Ascending aorta (tissue), 2 donors: ENCODE results near the gene PRR14. TPM values are rescaled to one million over a fixed set of nuclear protein-coding genes. Genes with fewer than 3 reads are reported as not detected.
"Not testable (repeated sequence)": the region's sequence is repeated elsewhere in the genome, so short reads cannot be mapped to it uniquely, and the experiment has no call there.

ENCODE experiments used
- DNase-seq, 2 donors: peaks; one replicate each; pipeline ENCODE4 v3.0.0-alpha.2; 2019; ENCODE audit warnings: low spot score in 2 of 2
- H3K27ac ChIP-seq, 2 donors: fragments of 200-600 bp; sonication (generic); one replicate each; pipeline ENCODE4 v1.5.1; 2016 to 2017; ENCODE audit warnings: mild to moderate bottlenecking in 1 of 2
- H3K27me3 ChIP-seq: fragments of 200-600 bp; sonication (generic); one replicate; pipeline ENCODE4 v1.5.1; 2017
- H3K36me3 ChIP-seq, 2 donors: fragments of 200-600 bp; sonication (generic); one replicate each; pipeline ENCODE4 v1.5.1; 2016
- H3K4me1 ChIP-seq, 2 donors: fragments of 200-600 bp; sonication (generic); one replicate each; pipeline ENCODE4 v1.5.1; 2016 to 2017; ENCODE audit warnings: mild to moderate bottlenecking in 1 of 2
- H3K4me3 ChIP-seq, 2 donors: fragments of 200-600 bp; sonication (generic); one replicate each; pipeline ENCODE4 v1.5.1; 2016 to 2017; ENCODE audit warnings: mild to moderate bottlenecking in 1 of 2
- H3K9me3 ChIP-seq, 2 donors: fragments of 200-600 bp; sonication (generic); one replicate each; pipeline ENCODE4 v1.5.1; 2016
- CTCF ChIP-seq, 3 experiments: fragments of 200-600 bp in 2 of 3; fragments of 450-650 bp in 1 of 3; sonication (generic) in 2 of 3; IDR thresholded peaks; one replicate each; pipeline ENCODE4 v1.5.1; 2016 to 2019; ENCODE audit warnings: antibody characterized with exemption in 3 of 3, mild to moderate bottlenecking in 1 of 3, moderate library complexity in 1 of 3
- intact Hi-C: fragments of 100-400 bp; cut with DNase I; formaldehyde crosslinking; loops from one replicate; pipeline ENCODE4 v1.15.1; 2023
- total RNA-seq: library from RNA; depleted of rRNA; stranded (reverse); fragments of >200 nt; gene quantifications from one replicate; pipeline ENCODE4 v1.1.0, GENCODE V29; 2016

PRR14 gene
- total RNA-seq, 1 donor from 2014 or later, result 124 TPM

GRCh38 chr16:30688701-30689100 lies 37.9 kb downstream of the PRR14 start:
- TF ChIP-seq CTCF (IDR thresholded peaks at IDR 0.05), result no peak
- no peaks in the 10 kb centered on the region for H3K9me3 ChIP-seq
- no peaks in the 10 kb centered on the region for H3K36me3 ChIP-seq
- H3K27me3 ChIP-seq, result no peaks in the 10 kb centered on the region
- no peaks in the 10 kb centered on the region for H3K4me1 ChIP-seq
- intact Hi-C loops, result no loop called here
- DNase-seq, result no peak
- no peak overlapping the region for H3K27ac ChIP-seq
- H3K4me3 ChIP-seq, result no peak overlapping the region

- Histone ChIP-seq H3K36me3 (no peaks in the 10 kb centered on the region), H3K4me1 (peaks cover 0 to 4% of the 10 kb centered on the region in 2 donors), H3K9me3 (no peaks in the 10 kb centered on the region), H3K4me3 (no peak overlapping the region), H3K27me3 (no peaks in the 10 kb centered on the region), H3K27ac (no peak overlapping the region)
- TF ChIP-seq CTCF (IDR thresholded peaks at IDR 0.05), result no peak
- DNase-seq, result no peak
- intact Hi-C loops, result no loop called here
Measured at GRCh38 chr16:30691907-30692306, 41.1 kb downstream of the PRR14 start.

GRCh38 chr16:30692396-30693064 lies 41.8 kb downstream of the PRR14 start:
- H3K27me3 ChIP-seq, result no peaks in the 10 kb centered on the region
- no peak overlapping the region for H3K4me3 ChIP-seq
- intact Hi-C loops, result no loop called here
- H3K27ac ChIP-seq, result no peak overlapping the region
- DNase-seq, result no peak
- no peaks in the 10 kb centered on the region for H3K9me3 ChIP-seq
- H3K36me3 ChIP-seq, result no peaks in the 10 kb centered on the region
- TF ChIP-seq CTCF (IDR thresholded peaks at IDR 0.05), result no peak
- H3K4me1 ChIP-seq, result peaks cover 0 to 4% of the 10 kb centered on the region in 2 donors

- peaks cover 5 to 10% of the 10 kb centered on the region in 2 donors for H3K4me1 ChIP-seq
- DNase-seq, result no peak
- no peak overlapping the region for H3K4me3 ChIP-seq
- TF ChIP-seq CTCF (IDR thresholded peaks at IDR 0.05), result no peak
- H3K36me3 ChIP-seq, result peaks cover 2% of the 10 kb centered on the region in 2 donors
- intact Hi-C loops, result no loop called here
- H3K27me3 ChIP-seq, result no peaks in the 10 kb centered on the region
- H3K9me3 ChIP-seq, result no peaks in the 10 kb centered on the region
- no peak overlapping the region for H3K27ac ChIP-seq
Measured at GRCh38 chr16:30694926-30695693, 44.4 kb downstream of the PRR14 start.

- DNase-seq, intact Hi-C loops, H3K27ac ChIP-seq, H3K4me3 ChIP-seq, H3K27me3 ChIP-seq, H3K9me3 ChIP-seq: not testable (repeated sequence)
- peaks cover 15 to 17% of the 10 kb centered on the region in 2 donors for H3K36me3 ChIP-seq
- H3K4me1 ChIP-seq, result peaks cover 8 to 16% of the 10 kb centered on the region in 2 donors
Measured at GRCh38 chr16:30696646-30697045, 45.9 kb downstream of the PRR14 start.
